ENCODE results near the gene HLA-DQB1. TPM values are rescaled to one million over a fixed set of nuclear protein-coding genes. Genes with fewer than 3 reads are reported as not detected.
"Not testable (repeated sequence)": the region's sequence is repeated elsewhere in the genome, so short reads cannot be mapped to it uniquely, and the experiment has no call there.

HLA-DQB1 gene
- total RNA-seq, 1 donor from 2014 or later: 5.1 TPM

- H3K4me1 Mint-ChIP-seq (ENCODE audit: unreplicated experiment): no peaks in the 10 kb centered on the region
- no peak for TF ChIP-seq CTCF (conservative IDR thresholded peaks at IDR 0.05)
- no peaks in the 10 kb centered on the region for H3K36me3 Mint-ChIP-seq
- no peak overlapping the region for H3K27ac Mint-ChIP-seq
- H3K4me3 Mint-ChIP-seq: no peak overlapping the region
- DNase-seq (ENCODE audit: extremely low spot score, unreplicated experiment): no peak
- H3K27me3 Mint-ChIP-seq: peaks cover 41% of the 10 kb centered on the region
- no peaks in the 10 kb centered on the region for H3K9me3 Mint-ChIP-seq
Measured at GRCh38 chr6:32638532-32639219, 27.8 kb downstream of the HLA-DQB1 start.

- TF ChIP-seq CTCF (conservative IDR thresholded peaks at IDR 0.05): no peak
- Mint-ChIP-seq H3K4me1 (ENCODE audit: unreplicated experiment) (no peaks in the 10 kb centered on the region), H3K36me3 (no peaks in the 10 kb centered on the region), H3K27me3 (peaks cover 41% of the 10 kb centered on the region), H3K27ac (no peak overlapping the region), H3K9me3 (no peaks in the 10 kb centered on the region), H3K4me3 (no peak overlapping the region)
- DNase-seq (ENCODE audit: extremely low spot score, unreplicated experiment): no peak
Measured at GRCh38 chr6:32637883-32638282, 28.6 kb downstream of the HLA-DQB1 start.

DNA sequence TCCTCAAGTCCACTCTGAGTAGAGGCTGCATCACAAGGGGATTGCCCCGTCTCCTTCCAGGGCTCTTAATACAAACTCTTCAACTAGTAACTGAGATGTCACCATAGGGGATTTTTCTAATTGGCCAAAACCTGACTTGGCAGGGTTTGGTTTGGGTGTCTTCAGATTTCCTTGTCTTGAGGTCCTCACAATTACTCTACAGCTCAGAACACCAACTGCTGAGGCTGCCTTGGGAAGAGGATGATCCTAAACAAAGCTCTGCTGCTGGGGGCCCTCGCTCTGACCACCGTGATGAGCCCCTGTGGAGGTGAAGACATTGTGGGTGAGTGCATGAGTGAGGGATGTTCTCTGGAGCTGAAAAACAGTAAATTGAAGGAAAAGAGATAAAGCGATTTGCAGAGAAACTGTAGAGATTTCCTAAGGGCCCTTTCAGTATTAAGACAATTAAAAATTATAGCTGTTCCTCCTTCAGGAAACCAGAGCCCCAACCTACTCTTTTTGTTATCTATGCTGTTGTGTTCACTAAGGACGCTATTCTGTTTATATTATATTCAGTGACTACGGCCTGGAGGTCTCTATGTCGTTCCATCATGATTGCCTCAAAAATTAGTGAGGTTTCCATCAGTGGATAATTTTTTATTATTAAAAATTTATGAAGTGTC is 29.1 kb downstream of the HLA-DQB1 start, which contains the start of gene HLA-DQA1:
TSS of gene HLA-DQA1 (plus strand) at position 188 of the 662 bp plus-strand sequence. CDS start at position 241, 53 bp downstream.
- Mint-ChIP-seq H3K9me3 (no peaks in the 10 kb centered on the region), H3K4me3 (no peak within 1 kb of the TSS), H3K4me1 (ENCODE audit: unreplicated experiment) (no peaks in the 10 kb centered on the region), H3K36me3 (no peaks in the 10 kb centered on the region), H3K27me3 (peaks cover 41% of the 10 kb centered on the region), H3K27ac (no peak within 1 kb of the TSS)
- DNase-seq (ENCODE audit: extremely low spot score, unreplicated experiment): no peak
- no peak for TF ChIP-seq CTCF (conservative IDR thresholded peaks at IDR 0.05)

DNA sequence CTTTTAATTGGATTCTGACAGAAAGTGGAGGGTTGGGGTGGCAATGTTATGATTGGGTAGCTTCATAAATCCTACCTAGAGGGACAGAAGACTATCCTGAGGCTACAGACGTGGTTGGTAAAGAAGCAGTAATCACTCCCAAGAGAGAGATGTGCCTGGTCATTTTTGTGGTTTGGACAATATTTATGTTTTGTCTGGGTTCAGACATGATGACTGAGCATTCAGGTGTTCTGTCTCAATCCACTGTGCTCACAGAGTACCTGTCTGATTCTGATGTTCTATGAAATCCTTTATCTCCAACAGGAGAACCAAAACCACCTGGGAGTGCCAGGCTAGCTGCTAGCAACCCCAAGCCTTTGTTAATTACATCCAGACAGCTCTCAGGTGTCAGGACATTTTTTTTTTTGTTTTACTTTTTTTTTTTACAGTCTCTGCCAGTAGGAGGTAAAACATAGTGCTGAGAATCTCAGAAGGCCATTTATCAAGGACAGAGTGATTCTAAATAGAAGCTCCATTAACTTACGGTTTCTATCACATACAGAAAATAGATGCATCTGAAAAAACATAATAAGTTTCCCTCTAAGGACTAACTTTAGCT is 30.8 kb downstream of the HLA-DQB1 start:
- TF ChIP-seq CTCF (conservative IDR thresholded peaks at IDR 0.05): no peak
- H3K9me3 Mint-ChIP-seq: no peaks in the 10 kb centered on the region

DNA sequence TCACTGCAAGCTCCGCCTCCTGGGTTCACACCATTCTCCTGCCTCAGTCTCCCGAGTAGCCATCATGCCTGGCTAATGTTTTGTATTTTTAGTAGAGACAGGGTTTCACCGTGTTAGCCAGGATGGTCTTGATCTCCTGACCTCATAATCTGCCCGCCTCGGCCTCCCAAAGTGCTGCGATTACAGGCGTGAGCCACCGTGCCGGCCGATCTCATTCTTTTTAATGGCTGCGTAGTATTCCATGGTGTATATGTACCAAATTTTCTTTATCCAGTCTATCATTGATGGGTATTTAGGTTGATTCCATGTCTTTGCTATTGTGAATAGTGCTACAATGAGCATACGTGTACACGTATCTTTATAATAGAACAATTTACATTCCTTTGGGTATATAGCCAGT is 36.7 kb downstream of the HLA-DQB1 start:
- not testable (repeated sequence) for H3K9me3 Mint-ChIP-seq; H3K27me3 Mint-ChIP-seq; H3K4me1 Mint-ChIP-seq (ENCODE audit: unreplicated experiment); H3K36me3 Mint-ChIP-seq; H3K4me3 Mint-ChIP-seq; H3K27ac Mint-ChIP-seq; DNase-seq (ENCODE audit: extremely low spot score, unreplicated experiment)

More for the DNA sequence above, 30.8 kb downstream of the HLA-DQB1 start:
- Mint-ChIP-seq H3K4me1 (ENCODE audit: unreplicated experiment) (no peaks in the 10 kb centered on the region), H3K36me3 (no peaks in the 10 kb centered on the region), H3K4me3 (no peak overlapping the region), H3K27ac (no peak overlapping the region), H3K27me3 (peaks cover 38% of the 10 kb centered on the region)
- DNase-seq (ENCODE audit: extremely low spot score, unreplicated experiment): no peak

DNA sequence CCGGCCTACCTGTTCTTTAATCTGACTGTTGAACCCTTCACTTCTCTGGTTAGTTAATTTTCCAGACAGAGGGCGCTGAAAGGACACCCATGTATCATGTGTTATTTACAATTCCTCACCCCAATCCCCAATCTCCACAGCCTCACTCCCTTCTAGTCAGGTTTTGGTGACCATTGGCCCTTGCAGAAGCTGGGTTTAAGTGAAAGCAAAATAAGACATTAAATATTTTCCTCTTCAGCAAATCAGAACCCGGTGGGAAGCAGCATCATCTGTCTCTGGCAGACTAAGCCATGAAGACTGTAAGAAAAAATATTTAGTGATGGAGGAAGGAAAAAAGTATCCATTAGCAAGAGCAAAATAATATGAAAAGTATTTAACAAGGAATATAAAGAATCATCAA is 38.6 kb downstream of the HLA-DQB1 start:
- Mint-ChIP-seq H3K4me1 (ENCODE audit: unreplicated experiment) (no peaks in the 10 kb centered on the region), H3K4me3 (no peak overlapping the region), H3K9me3 (no peaks in the 10 kb centered on the region), H3K27me3 (no peaks in the 10 kb centered on the region), H3K27ac (no peak overlapping the region), H3K36me3 (no peaks in the 10 kb centered on the region)
- TF ChIP-seq CTCF (conservative IDR thresholded peaks at IDR 0.05): no peak
- DNase-seq (ENCODE audit: extremely low spot score, unreplicated experiment): no peak

All from type B pancreatic cell (in vitro differentiated cells).